ENCODE results near the gene L3MBTL2.
A peak's percentile ranks its signal among the peaks of the same experiment; 100 is the strongest.
"Not testable (repeated sequence)": the region's sequence is repeated elsewhere in the genome, so short reads cannot be mapped to it uniquely, and the experiment has no call there.

L3MBTL2 gene

DNA sequence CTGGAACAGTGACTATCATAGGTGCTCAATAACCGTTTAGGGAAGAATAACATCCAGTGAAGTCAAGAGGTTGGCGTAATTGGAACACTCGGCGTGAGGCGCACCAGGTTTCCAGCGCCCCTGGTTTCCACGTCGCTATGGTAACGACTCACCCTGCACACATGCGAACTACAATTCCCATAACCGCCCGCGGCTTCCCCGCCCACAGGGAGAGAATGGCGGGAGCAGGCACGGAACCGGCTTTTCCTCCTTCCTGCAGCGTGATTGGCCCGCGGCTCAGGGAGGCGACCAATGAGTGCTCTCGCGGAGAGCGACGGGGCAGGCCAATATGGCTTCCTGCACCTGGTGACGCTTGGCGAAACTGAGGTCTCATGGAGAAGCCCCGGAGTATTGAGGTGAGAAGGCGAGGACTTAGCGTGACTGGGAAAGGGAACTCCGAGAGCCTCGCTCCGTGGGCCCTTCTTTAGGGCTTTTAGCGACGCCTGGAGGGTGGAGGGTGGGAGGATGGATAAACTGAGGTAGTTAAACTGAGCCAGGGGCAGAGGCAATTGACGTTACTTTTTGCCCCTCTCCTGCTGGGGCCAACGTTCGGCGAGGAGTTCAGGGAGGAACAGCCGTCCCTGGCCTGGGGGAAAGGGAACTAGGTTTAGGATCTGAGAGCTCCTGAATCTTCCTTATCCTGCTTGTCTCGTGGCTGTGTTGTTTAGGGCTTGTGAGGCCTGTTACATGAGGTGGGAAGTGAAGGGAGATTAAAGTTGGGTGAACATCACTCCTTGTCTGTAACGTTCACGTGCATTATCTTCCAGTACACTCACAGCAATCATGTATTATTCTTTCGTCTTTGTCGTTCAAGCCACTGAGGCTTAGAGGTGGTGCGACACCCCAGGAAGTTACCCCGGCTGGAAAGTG lies at the start of gene L3MBTL2:
TSS of gene L3MBTL2 (plus strand) at position 321 of the 909 bp plus-strand sequence. CDS start at position 372, 51 bp downstream.
- peak; percentile 95 for DNase-seq

DNA sequence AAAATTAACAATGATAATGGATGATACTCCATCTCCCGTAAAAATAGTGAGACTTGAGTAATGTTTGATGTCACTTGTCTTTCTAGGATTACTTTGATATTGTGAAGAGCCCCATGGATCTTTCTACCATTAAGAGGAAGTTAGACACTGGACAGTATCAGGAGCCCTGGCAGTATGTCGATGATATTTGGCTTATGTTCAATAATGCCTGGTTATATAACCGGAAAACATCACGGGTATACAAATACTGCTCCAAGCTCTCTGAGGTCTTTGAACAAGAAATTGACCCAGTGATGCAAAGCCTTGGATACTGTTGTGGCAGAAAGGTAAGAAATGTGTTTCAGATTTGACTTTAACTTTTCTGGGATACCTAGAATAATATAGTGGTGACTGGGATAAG lies 48.0 kb upstream of the L3MBTL2 start:
- no peak for DNase-seq

GRCh38 chr22:41169157-41169556 lies 36.0 kb upstream of the L3MBTL2 start:
- DNase-seq, result no peak

DNA sequence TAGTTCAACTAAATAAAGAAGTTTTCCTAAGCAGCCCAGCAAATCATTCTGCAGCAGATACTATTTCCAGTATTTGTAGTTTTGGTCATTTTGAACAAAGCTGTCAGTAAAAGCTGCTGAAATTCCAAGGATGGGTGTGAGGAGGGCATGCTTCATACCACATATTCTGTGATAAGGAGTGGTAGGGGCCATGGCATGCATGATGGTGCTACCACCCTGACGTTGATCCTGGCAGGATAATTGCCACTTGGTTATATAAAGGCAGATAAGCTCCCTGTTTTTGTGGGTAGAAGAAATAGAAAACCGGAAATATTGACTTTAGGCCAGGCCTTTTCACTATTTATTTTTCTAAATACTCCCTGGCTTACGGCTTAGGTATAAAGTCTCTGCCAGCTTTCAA lies 33.1 kb upstream of the L3MBTL2 start:
- no peak for DNase-seq

- no peak for DNase-seq
Measured at GRCh38 chr22:41175546-41175945, 29.6 kb upstream of the L3MBTL2 start.

DNA sequence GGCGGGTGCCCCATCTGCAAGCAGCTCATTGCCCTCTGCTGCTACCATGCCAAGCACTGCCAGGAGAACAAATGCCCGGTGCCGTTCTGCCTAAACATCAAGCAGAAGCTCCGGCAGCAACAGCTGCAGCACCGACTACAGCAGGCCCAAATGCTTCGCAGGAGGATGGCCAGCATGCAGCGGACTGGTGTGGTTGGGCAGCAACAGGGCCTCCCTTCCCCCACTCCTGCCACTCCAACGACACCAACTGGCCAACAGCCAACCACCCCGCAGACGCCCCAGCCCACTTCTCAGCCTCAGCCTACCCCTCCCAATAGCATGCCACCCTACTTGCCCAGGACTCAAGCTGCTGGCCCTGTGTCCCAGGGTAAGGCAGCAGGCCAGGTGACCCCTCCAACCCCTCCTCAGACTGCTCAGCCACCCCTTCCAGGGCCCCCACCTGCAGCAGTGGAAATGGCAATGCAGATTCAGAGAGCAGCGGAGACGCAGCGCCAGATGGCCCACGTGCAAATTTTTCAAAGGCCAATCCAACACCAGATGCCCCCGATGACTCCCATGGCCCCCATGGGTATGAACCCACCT lies 28.0 kb upstream of the L3MBTL2 start:
- DNase-seq, result no peak

DNA sequence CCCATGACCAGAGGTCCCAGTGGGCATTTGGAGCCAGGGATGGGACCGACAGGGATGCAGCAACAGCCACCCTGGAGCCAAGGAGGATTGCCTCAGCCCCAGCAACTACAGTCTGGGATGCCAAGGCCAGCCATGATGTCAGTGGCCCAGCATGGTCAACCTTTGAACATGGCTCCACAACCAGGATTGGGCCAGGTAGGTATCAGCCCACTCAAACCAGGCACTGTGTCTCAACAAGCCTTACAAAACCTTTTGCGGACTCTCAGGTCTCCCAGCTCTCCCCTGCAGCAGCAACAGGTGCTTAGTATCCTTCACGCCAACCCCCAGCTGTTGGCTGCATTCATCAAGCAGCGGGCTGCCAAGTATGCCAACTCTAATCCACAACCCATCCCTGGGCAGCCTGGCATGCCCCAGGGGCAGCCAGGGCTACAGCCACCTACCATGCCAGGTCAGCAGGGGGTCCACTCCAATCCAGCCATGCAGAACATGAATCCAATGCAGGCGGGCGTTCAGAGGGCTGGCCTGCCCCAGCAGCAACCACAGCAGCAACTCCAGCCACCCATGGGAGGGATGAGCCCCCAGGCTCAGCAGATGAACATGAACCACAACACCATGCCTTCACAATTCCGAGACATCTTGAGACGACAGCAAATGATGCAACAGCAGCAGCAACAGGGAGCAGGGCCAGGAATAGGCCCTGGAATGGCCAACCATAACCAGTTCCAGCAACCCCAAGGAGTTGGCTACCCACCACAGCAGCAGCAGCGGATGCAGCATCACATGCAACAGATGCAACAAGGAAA lies 27.3 kb upstream of the L3MBTL2 start:
- no peak for DNase-seq

GRCh38 chr22:41178425-41178975 lies 26.6 kb upstream of the L3MBTL2 start:
- no peak for DNase-seq

- not testable (repeated sequence) for DNase-seq
Measured at GRCh38 chr22:41180362-41180761, 24.8 kb upstream of the L3MBTL2 start.

- DNase-seq, result no peak
Measured at GRCh38 chr22:41180926-41181325, 24.2 kb upstream of the L3MBTL2 start.

- DNase-seq, result peak; percentile 57
Measured at GRCh38 chr22:41181349-41182241, 23.5 kb upstream of the L3MBTL2 start.

DNA sequence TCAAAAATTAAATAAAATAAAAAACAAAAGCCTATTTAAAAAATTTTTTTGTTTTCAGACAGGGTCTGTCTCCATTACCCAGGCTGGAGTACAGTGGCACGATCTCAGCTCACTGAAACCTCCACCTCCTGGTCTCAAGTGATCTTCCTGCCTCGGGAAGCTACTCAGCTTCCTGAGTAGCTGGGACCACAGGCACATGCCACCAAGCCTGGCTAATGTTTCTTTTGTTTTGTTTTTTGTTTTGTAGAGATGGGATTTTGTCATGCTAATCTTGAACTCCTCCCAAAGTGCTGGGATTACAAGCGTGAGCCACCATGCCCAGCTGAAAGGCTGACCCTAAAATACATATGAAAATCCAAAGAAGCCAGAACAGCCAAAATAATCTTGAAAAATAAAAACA lies 20.4 kb upstream of the L3MBTL2 start:
- no peak for DNase-seq

GRCh38 chr22:41191467-41191866 lies 13.6 kb upstream of the L3MBTL2 start:
- DNase-seq, result no peak

DNA sequence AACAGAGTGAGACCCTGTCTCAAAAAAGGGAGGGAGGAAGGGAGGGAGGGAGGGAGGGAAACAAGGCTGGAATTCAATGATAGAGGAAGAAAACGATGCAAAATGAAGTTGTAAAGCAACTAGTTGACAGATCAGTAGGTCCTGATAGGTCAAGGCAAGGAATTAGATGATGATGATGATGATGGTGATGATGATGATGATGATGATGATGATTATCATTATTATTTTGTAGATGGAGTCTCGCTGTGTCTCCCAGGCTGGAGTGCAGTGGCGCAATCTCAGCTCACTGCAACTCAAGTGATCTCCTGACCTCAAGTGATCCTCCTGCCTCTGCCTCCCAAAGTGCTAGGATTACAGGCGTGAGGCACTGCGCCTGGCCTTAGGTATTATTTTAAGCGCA lies 11.3 kb upstream of the L3MBTL2 start:
- DNase-seq, result no peak

DNA sequence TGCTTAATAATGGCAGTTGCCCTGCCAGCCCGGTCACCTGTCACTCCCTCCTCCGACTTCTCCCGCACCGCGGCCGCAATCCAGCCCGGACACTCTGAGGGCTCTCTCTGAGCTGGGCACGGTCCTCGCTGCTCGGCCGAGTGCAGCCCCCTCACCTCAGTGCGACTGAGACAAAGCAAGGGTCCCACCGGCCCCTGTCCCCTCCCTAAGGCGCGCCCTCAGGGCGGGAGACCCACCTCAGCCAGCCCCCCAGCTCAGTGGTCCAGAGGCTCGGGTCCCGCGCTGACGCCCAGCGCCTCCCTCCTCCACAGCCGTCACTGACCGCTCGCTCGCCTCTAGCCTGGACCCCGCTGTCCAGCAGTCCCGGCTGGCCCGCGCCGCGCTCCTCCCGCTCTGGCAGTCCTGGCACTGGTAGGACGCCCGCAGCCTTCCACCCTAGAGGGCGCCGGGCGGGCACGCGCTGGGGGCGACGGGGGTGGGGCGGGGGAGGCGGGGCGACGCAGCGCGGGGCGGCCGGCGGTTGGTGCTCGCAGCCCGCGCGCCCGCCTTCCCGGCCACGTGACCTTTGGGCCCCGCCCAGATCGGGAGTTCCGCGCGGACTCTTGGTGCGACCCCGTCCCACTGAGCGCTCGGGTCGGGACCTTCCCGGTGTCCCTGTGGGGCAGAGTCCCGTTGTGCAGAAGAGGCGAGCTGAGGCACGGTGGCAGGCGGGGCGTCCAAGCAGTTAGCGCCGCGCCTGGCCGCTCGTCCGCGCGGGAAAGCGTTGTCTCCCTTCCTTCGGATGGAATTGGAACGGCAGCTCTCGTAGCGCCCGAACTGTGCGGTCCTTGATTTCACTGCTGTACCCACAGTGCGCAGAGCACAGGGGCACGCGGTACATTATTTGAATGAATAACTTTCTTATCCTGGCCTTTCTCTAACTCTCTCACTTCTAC lies 7.8 kb upstream of the L3MBTL2 start:
- peak; percentile 62 for DNase-seq

GRCh38 chr22:41198027-41198580 lies 7.0 kb upstream of the L3MBTL2 start:
- DNase-seq, result peak; percentile 31

DNA sequence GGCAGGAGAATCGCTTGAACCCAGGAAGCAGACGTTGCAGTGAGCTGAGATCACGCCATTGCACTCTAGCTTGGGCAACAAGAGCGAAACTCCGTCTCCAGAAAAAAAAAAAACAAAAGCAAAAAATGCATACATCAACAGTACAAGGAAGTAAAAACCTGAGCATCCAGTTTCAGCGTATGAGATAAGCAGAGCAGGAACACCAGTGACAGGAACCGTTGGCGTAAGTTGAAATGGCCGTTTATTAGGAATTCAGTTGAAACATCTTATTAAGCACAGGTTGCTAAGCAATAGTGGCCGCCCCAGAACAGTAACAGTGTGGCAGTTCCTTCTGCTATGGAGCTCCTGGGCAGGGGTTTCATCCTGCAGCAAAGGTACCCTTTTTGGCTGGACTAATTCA lies 4.0 kb upstream of the L3MBTL2 start:
- no peak for DNase-seq

- DNase-seq, result no peak
Measured at GRCh38 chr22:41203118-41203517, 2.0 kb upstream of the L3MBTL2 start.

GRCh38 chr22:41204066-41204465 lies 1.0 kb upstream of the L3MBTL2 start:
- DNase-seq, result no peak

DNA sequence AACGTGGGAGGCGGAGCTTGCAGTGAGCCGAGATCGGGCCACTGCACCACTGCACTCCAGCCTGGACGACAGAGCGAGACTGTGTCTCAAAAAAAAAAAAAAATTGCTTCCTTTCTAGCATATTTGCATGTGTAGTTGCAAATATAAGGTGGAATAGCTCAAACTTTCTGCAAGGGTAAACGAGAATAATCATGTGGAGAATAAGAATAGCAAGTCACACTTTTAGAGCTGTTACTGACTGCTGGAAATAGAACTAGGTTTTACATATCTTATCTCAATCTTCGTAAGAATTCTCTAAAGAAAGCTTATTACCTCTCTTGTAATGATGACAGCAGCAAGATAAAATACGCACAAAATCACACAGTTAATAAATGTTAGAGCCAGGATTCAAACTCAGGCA lies 1.6 kb downstream of the L3MBTL2 start:
- no peak for DNase-seq

- no peak for DNase-seq
Measured at GRCh38 chr22:41215409-41215808, 10.3 kb downstream of the L3MBTL2 start.
